HG03280 (cell line): Measurements from ENCODE around the gene SLC10A1.
"Not testable (repeated sequence)": the region's sequence is repeated elsewhere in the genome, so short reads cannot be mapped to it uniquely, and the experiment has no call there.

Source experiments
- ATAC-seq: cut with Tn5 transposase; IDR thresholded peaks from one replicate; pipeline ENCODE4 v1.9.1; 2021; ENCODE audit warnings: mild to moderate bottlenecking, moderate library complexity; ENCODE audit not compliant: unreplicated experiment

The SLC10A1 gene

DNA sequence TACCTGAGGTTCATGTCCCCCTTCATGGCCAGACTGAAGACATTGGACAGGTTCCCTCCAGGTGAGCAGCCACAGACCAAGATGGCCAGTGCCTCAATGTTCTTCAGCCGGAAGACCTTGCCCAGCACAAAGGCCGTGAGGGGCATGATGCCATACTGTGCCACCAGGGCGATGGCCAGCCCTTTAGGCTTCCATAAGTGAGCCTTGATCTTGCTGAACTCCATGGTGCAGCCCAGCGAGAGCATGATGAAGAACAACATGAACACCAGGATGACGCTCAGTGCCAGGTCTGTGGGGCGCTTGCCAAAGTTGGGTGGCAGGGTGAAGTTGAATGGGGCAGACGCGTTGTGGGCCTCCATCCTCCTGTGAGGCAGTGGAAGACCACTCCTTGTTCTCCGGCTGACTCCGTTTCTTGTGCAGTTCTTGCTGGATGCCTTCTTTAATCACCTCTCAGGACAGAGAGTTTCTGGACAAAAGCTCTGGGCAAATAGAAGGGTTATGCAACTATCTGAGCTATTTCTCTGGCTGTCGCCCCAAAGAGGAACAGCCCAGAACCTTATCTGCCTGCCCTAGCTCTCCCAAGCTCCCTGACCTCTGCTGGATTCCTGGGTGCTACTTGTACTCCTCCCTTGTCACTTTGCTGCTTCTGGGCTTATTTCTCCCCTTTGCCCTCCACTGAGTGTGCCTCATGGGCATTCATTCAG is at the start of gene SLC10A1:
SLC10A1 (minus strand) TSS at position 445 of the 704 bp plus-strand sequence; CDS start at position 359, 86 bp downstream.
- no peak for ATAC-seq

- no peak for ATAC-seq
Measured at GRCh38 chr14:69845787-69846186, 48.7 kb upstream of the SLC10A1 start.

GRCh38 chr14:69845050-69845581 is 48.1 kb upstream of the SLC10A1 start:
- ATAC-seq: no peak

DNA sequence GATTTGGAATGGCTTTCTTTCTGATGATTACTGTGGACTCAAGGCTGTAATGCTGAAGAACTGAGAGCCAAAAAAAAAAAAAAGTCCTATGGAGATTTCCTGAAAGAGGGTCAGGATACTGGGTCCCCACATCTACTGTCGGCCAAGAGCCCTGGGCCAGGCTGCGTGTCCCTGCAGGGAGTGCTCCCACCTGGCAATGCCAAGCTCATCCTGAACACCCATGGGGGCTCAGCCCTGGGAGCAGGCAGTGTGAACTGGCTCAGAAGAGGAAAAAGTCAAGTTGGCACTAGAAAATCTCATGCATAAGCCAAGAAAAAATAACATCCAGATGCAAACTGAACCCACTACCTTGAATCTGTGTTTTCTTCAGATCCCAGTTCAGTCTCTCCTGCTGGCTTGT is 47.1 kb upstream of the SLC10A1 start:
- no peak for ATAC-seq

- no peak for ATAC-seq
Measured at GRCh38 chr14:69842686-69843420, 45.8 kb upstream of the SLC10A1 start.

- ATAC-seq: no peak
Measured at GRCh38 chr14:69841656-69842055, 44.6 kb upstream of the SLC10A1 start.

DNA sequence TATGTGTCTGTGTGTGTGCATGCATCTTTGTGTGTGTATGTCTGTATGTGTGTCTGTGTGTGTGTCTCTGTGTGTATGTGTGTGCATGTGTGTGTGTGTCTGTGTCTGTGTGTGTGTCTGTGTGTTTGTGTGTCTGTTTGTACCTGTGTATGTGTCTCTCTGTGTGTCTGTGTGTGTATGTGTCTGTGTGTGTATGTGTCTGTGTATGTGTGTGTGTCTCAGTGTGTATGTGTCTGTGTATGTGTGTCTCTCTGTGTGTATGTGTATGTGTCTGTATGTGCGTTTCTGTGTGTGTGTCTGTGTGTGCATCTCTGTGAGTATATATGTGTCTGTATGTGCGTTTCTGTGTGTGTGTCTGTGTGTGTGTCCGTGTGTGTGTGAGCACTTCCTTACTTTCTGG is 42.6 kb upstream of the SLC10A1 start:
- ATAC-seq: no peak

GRCh38 chr14:69838881-69839416 is 41.9 kb upstream of the SLC10A1 start:
- no peak for ATAC-seq

- ATAC-seq: no peak
Measured at GRCh38 chr14:69828879-69829278, 31.8 kb upstream of the SLC10A1 start.

- no peak for ATAC-seq
Measured at GRCh38 chr14:69828354-69828753, 31.3 kb upstream of the SLC10A1 start.

DNA sequence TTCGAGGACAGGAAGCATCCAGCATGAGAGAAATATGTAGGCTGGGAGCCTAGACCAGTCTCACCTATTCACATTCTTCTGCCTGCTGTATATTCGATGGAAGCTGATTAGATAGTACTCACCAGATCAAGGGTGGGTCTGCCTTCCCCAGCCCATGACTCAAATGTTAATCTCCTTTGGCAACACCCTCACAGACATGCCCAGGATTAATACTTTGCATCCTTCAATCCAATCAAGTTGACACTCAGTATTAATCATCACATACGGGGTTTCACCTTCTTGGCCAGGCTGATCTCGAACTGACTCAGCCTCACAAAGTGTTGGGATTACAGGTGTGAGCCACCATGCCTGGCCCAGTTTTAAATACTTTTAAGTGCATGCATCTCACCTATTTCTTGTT is 30.5 kb upstream of the SLC10A1 start:
- no peak for ATAC-seq

GRCh38 chr14:69822456-69822855 is 25.4 kb upstream of the SLC10A1 start:
- no peak for ATAC-seq

DNA sequence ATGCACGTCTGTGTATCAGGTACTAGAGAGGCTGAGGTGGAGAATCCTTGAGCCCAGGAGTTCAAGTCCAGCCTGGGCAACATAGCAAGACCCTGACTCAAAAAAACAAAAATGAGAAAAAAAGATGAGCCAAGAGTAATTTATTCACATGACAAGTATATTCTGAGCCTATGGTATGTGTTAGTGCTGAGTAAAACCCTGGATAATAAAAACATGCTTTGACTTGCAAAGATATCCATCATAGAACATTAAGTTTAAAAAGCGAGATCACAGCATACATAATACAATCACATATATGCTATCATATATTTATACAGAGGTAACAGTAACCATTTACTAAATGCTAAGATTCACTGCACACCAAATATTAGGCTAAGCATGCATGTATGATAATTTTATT is 23.9 kb upstream of the SLC10A1 start:
- no peak for ATAC-seq

DNA sequence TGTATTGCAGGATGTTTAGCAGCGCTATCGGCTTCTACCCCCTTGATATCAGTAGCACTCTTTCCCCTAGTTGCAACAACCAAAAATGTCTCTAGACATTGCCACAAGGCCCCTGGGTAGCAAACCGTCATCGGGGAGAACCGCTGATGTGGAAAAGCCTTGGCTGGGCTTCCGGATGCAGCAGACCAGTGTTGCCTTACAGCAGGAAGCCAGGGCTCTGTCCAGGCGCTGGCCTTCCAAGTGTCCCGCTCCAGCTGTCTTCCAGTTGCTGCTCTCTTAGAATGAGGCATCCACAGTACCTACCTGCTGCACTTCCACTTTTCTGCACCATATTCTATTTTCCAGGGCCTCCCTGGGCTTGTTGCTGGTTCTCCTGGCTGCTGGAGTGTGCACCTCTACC is 22.6 kb upstream of the SLC10A1 start:
- ATAC-seq: no peak

- no peak for ATAC-seq
Measured at GRCh38 chr14:69818758-69819191, 21.7 kb upstream of the SLC10A1 start.

- no peak for ATAC-seq
Measured at GRCh38 chr14:69816216-69816615, 19.2 kb upstream of the SLC10A1 start.

- ATAC-seq: no peak
Measured at GRCh38 chr14:69815556-69815955, 18.5 kb upstream of the SLC10A1 start.

GRCh38 chr14:69814397-69814796 is 17.4 kb upstream of the SLC10A1 start:
- no peak for ATAC-seq

DNA sequence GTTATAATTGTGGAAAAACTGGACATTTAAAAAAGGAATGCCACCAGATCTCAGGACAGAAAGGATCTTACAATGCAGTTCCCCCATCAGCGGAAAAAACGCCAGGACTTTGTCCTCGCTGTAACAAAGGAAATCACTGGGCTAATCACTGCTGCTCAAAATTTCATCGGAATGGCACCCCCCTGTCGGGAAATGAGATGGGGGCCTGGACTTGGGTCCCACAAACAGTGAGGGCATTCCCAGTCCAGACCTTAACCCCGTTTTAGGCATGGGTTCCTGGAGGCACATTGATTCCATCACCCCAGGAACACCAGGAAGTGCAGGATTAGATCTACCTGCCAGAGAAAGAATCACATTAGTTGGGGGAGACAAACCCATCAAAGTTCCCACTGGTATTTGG is 16.3 kb upstream of the SLC10A1 start:
- not testable (repeated sequence) for ATAC-seq

DNA sequence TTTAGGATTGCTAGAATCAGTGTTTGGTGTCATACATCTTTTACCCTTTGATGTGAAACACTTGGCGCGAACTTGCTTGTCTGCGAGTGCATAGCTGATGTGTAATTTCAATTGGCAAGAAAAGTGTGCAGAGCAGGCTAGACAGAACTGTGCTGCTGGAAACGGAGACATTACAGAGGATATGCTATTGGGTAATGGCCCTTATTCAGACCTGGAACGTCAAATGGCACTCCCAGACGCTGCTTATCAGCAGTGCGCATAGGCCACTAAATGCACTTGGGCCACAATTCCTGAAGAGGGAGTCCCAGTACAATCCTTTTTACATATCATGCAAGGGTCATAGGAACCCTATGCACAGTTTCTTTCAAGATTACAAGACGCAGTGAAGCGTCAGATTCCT is 15.7 kb upstream of the SLC10A1 start:
- no peak for ATAC-seq

- no peak for ATAC-seq
Measured at GRCh38 chr14:69811868-69812252, 14.8 kb upstream of the SLC10A1 start.
